ENCODE measurements around the gene RNPS1. TPM values are rescaled to one million over a fixed set of nuclear protein-coding genes. Genes with fewer than 3 reads are reported as not detected.

Gene RNPS1
- polyA plus RNA-seq, 12 donors: 151 to 206 (median 167) TPM; not detected in 1

- DNase-seq: peak; percentile 94
These were observed 62.6 kb downstream of the RNPS1 start, which contains the start of gene MLST8 for GRCh38 chr16:2205104-2205966. Gene MLST8, plus strand, starts transcription at chr16:2205454. Its CDS starts 632 bp downstream, at chr16:2206086.

DNA sequence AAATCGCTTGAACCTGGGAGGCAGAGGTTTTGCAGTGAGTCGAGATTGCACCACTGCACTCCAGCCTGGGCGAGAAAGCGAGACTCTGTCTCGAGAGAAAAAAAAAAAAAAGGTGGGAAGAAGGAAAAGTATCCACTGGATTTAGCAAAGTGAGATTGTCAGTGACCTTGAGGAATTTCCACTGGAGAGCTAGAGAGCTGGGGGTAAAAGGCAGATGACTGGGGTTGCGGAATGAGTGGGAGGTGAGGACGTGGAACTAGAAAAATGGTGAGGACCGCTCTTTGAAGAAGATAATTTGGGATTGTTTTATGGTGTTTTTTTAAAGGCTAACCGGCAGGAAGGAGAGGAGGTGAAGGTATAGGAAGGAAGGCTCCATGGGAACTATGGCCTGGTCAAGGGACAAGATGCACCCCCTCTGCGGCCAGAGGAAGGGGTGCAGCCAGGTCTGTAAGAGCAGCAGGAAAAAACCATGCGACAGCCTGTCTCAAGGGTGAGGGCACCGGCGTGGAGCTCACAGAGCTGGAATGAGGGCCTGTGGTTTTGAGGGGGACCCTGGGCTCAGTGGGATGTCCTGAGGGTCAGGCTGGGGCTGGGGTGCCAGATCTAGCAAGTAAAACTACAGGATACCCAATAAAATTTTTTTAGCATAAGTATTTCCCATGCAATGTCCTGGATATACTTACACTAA, 63.4 kb downstream of the RNPS1 start:
- no peak for DNase-seq

Other genes starting within 250 kb of the RNPS1 start
- gene NPW, start 248.3 kb downstream of the RNPS1 start, polyA plus RNA-seq (ENCODE audit: insufficient read length in 12 of 12): 1 to 10 TPM in 8 of 12 donors, under 1 TPM in 2, not detected in 2; 0.56 to 3.1 (median 1.5) TPM
- 10 to 100 TPM in 11 of 12 donors, not detected in 1; 26.8 to 55.1 (median 36.1) TPM for gene NHERF2, start 241.2 kb downstream of the RNPS1 start, polyA plus RNA-seq (ENCODE audit: insufficient read length in 12 of 12)
- gene NTHL1, start 220.3 kb downstream of the RNPS1 start, polyA plus RNA-seq (ENCODE audit: insufficient read length in 12 of 12): 10 to 100 TPM in 7 of 12 donors, 1 to 10 TPM in 4, not detected in 1; 8.4 to 35.5 (median 10.6) TPM
- gene TSC2, start 220.1 kb downstream of the RNPS1 start, polyA plus RNA-seq (ENCODE audit: insufficient read length in 12 of 12): 1,000 to 10,000 TPM in 1 of 12 donors, 100 to 1,000 TPM in 1, 10 to 100 TPM in 10; 62.0 to 1,357 (median 75.2) TPM
- gene PKD1, start 132.2 kb downstream of the RNPS1 start, polyA plus RNA-seq (ENCODE audit: insufficient read length in 12 of 12): 100 to 1,000 TPM in 7 of 12 donors, 10 to 100 TPM in 4, not detected in 1; 85.8 to 199 (median 121) TPM
- gene RAB26, start 119.5 kb downstream of the RNPS1 start, polyA plus RNA-seq (ENCODE audit: insufficient read length in 12 of 12): 1 to 10 TPM in 3 of 12 donors, under 1 TPM in 7, not detected in 2; 0.27 to 1.9 (median 0.78) TPM
- gene TRAF7, start 112.3 kb downstream of the RNPS1 start, polyA plus RNA-seq (ENCODE audit: insufficient read length in 12 of 12): 10 to 100 TPM in 11 of 12 donors, not detected in 1; 28.9 to 60.7 (median 45.0) TPM
- gene CASKIN1, start 71.5 kb downstream of the RNPS1 start, polyA plus RNA-seq (ENCODE audit: insufficient read length in 12 of 12): 1 to 10 TPM in 10 of 12 donors, not detected in 2; 1.3 to 4.1 (median 2.1) TPM
- 10 to 100 TPM in 11 of 12 donors, not detected in 1; 26.6 to 47.2 (median 30.3) TPM for gene MLST8, start 62.7 kb downstream of the RNPS1 start, polyA plus RNA-seq (ENCODE audit: insufficient read length in 12 of 12)
- gene BRICD5, start 57.3 kb downstream of the RNPS1 start, polyA plus RNA-seq (ENCODE audit: insufficient read length in 12 of 12): 10 to 100 TPM in 1 of 12 donors, 1 to 10 TPM in 10, not detected in 1; 3.2 to 14.8 (median 5.2) TPM
- 10 to 100 TPM in 10 of 12 donors, 1 to 10 TPM in 1, not detected in 1; 8.8 to 25.3 (median 12.4) TPM for gene PGP, start 53.3 kb downstream of the RNPS1 start, polyA plus RNA-seq (ENCODE audit: insufficient read length in 12 of 12)
- 10 to 100 TPM in 10 of 12 donors, 1 to 10 TPM in 1, not detected in 1; 9.7 to 19.9 (median 11.6) TPM for gene E4F1, start 44.5 kb downstream of the RNPS1 start, polyA plus RNA-seq (ENCODE audit: insufficient read length in 12 of 12)
- under 1 TPM in 10 of 12 donors, not detected in 2; 0.47 to 1.00 (median 0.72) TPM for gene DNASE1L2, start 31.7 kb downstream of the RNPS1 start, polyA plus RNA-seq (ENCODE audit: insufficient read length in 12 of 12)
- 10 to 100 TPM in 11 of 12 donors, not detected in 1; 27.7 to 56.2 (median 43.9) TPM for gene ECI1, start 16.5 kb downstream of the RNPS1 start, polyA plus RNA-seq (ENCODE audit: insufficient read length in 12 of 12)
- 10 to 100 TPM in 11 of 12 donors, not detected in 1; 12.3 to 24.2 (median 14.4) TPM for gene ABCA3, start 72.6 kb upstream of the RNPS1 start, polyA plus RNA-seq (ENCODE audit: insufficient read length in 12 of 12)
- 1 to 10 TPM in 11 of 12 donors, not detected in 1; 3.3 to 9.5 (median 6.5) TPM for gene CCNF, start 161.3 kb upstream of the RNPS1 start, polyA plus RNA-seq (ENCODE audit: insufficient read length in 12 of 12)
- 1 to 10 TPM in 11 of 12 donors, not detected in 1; 3.2 to 8.4 (median 4.3) TPM for gene TEDC2, start 192.0 kb upstream of the RNPS1 start, polyA plus RNA-seq (ENCODE audit: insufficient read length in 12 of 12)
- gene NTN3, start 203.2 kb upstream of the RNPS1 start, polyA plus RNA-seq (ENCODE audit: insufficient read length in 12 of 12): 1 to 10 TPM in 11 of 12 donors, not detected in 1; 1.2 to 5.6 (median 2.2) TPM
- gene TBC1D24, start 207.0 kb upstream of the RNPS1 start, polyA plus RNA-seq (ENCODE audit: insufficient read length in 12 of 12): 10 to 100 TPM in 10 of 12 donors, 1 to 10 TPM in 1, not detected in 1; 9.8 to 31.6 (median 19.9) TPM
- 100 to 1,000 TPM in 3 of 12 donors, 10 to 100 TPM in 8, not detected in 1; 57.8 to 244 (median 85.7) TPM for gene ATP6V0C, start 245.8 kb upstream of the RNPS1 start, polyA plus RNA-seq (ENCODE audit: insufficient read length in 12 of 12)